ENCODE results near the gene GSG1L.

Gene GSG1L

GRCh38 chr16:27781195-27781524 lies 282.4 kb downstream of the GSG1L start:
- no peak overlapping the region for H3K27ac ChIP-seq
- no peaks in the 10 kb centered on the region for H3K27me3 ChIP-seq (ENCODE audit: insufficient read depth, low read depth)
- no peak overlapping the region for H3K9ac ChIP-seq
- H2AFZ ChIP-seq (ENCODE audit: low read depth), result no peak overlapping the region
- H3K4me2 ChIP-seq, result no peak overlapping the region
- no peaks in the 10 kb centered on the region for H3K4me1 ChIP-seq (ENCODE audit: low read depth, poor library complexity, severe bottlenecking)
- no peak overlapping the region for H3K4me3 ChIP-seq (IDR thresholded peaks at IDR 0.05; ENCODE audit: insufficient read depth, low read depth, low read length)
- H3K36me3 ChIP-seq (ENCODE audit: insufficient read depth), result no peaks in the 10 kb centered on the region
- no peaks in the 10 kb centered on the region for H3K79me2 ChIP-seq (ENCODE audit: insufficient read depth, low read depth)
- TF ChIP-seq CTCF (conservative IDR thresholded peaks at IDR 0.05; ENCODE audit: low read depth, low read length), result no peak
- no peaks in the 10 kb centered on the region for H4K20me1 ChIP-seq (ENCODE audit: insufficient read depth)

- no peaks in the 10 kb centered on the region for H4K20me1 ChIP-seq (ENCODE audit: insufficient read depth)
- H3K4me3 ChIP-seq (IDR thresholded peaks at IDR 0.05; ENCODE audit: insufficient read depth, low read depth, low read length), result no peak overlapping the region
- H3K9ac ChIP-seq, result no peak overlapping the region
- H2AFZ ChIP-seq (ENCODE audit: low read depth), result no peak overlapping the region
- H3K79me2 ChIP-seq (ENCODE audit: insufficient read depth, low read depth), result no peaks in the 10 kb centered on the region
- no peaks in the 10 kb centered on the region for H3K27me3 ChIP-seq (ENCODE audit: insufficient read depth, low read depth)
- no peaks in the 10 kb centered on the region for H3K4me1 ChIP-seq (ENCODE audit: low read depth, poor library complexity, severe bottlenecking)
- no peak overlapping the region for H3K4me2 ChIP-seq
- H3K36me3 ChIP-seq (ENCODE audit: insufficient read depth), result no peaks in the 10 kb centered on the region
- H3K27ac ChIP-seq, result no peak overlapping the region
- TF ChIP-seq CTCF (conservative IDR thresholded peaks at IDR 0.05; ENCODE audit: low read depth, low read length), result no peak
These were observed 282.9 kb downstream of the GSG1L start for GRCh38 chr16:27780468-27781194.

DNA sequence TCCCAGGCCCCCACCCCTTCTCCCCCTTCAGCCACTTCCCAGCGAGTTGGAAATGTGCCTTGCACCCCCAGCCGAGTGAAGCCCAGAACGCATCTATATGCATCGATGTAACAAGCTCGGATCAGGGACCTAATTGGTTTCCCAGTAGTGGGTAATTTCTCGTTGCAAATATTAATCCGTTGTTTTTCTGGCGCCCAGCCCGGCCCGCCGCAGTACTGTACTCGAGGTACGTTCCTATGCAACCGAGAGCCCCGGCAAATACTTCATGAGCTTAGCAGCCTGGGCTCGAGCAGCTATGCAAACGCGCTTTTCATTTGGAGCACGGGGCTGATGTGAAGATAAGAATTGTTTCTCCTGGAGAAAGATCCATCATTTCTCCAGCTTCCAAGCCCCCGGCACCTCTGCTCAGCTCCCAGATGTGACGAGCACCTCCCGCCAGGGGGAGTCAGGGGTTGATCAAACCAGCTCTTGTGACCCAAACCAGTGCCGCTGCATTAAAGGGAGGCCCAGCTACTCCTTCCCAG lies 283.8 kb downstream of the GSG1L start:
- H3K79me2 ChIP-seq (ENCODE audit: insufficient read depth, low read depth), result no peaks in the 10 kb centered on the region
- TF ChIP-seq CTCF (conservative IDR thresholded peaks at IDR 0.05; ENCODE audit: low read depth, low read length), result no peak
- H4K20me1 ChIP-seq (ENCODE audit: insufficient read depth), result no peaks in the 10 kb centered on the region
- H3K4me1 ChIP-seq (ENCODE audit: low read depth, poor library complexity, severe bottlenecking), result no peaks in the 10 kb centered on the region
- no peaks in the 10 kb centered on the region for H3K27me3 ChIP-seq (ENCODE audit: insufficient read depth, low read depth)
- no peak overlapping the region for H3K27ac ChIP-seq
- H3K36me3 ChIP-seq (ENCODE audit: insufficient read depth), result no peaks in the 10 kb centered on the region
- no peak overlapping the region for H3K9ac ChIP-seq
- no peak overlapping the region for H3K4me3 ChIP-seq (IDR thresholded peaks at IDR 0.05; ENCODE audit: insufficient read depth, low read depth, low read length)
- no peak overlapping the region for H3K4me2 ChIP-seq
- no peak overlapping the region for H2AFZ ChIP-seq (ENCODE audit: low read depth)

DNA sequence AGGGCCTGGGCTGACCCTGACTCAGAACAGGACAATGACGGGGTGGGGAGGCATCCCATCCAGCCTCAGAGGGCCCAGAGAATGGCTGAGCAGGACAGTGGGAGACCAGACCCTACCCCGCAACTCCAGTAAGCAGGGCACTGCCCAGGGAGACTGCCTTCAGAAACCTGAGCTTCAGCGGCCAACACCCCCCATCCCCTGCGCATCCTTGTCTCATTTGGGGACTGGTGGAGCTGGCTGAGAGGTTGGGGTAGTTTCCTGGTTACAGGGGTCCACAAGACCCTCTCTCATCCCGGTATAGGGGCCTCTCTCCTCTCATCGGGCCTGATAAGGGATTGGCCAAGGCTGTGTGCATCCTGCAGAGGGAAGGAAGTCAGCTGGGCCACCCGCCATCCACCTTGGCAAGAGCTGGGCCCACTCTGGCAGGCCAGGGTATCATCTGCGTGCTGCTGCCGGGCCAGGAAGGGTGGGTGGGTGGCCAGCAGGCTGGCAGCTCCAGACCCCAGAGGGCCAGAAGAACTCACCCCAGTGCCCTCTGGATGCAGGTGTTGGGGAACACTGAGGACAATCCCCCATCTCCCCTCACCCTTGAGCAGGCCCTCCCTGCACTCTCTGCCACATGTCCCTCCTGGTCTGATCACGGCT lies 284.5 kb downstream of the GSG1L start:
- no peak overlapping the region for H2AFZ ChIP-seq (ENCODE audit: low read depth)
- H3K36me3 ChIP-seq (ENCODE audit: insufficient read depth), result no peaks in the 10 kb centered on the region
- H3K27ac ChIP-seq, result no peak overlapping the region
- H3K4me3 ChIP-seq (IDR thresholded peaks at IDR 0.05; ENCODE audit: insufficient read depth, low read depth, low read length), result no peak overlapping the region
- no peaks in the 10 kb centered on the region for H3K79me2 ChIP-seq (ENCODE audit: insufficient read depth, low read depth)
- no peak overlapping the region for H3K4me2 ChIP-seq
- no peak for TF ChIP-seq CTCF (conservative IDR thresholded peaks at IDR 0.05; ENCODE audit: low read depth, low read length)
- H3K27me3 ChIP-seq (ENCODE audit: insufficient read depth, low read depth), result no peaks in the 10 kb centered on the region
- no peaks in the 10 kb centered on the region for H4K20me1 ChIP-seq (ENCODE audit: insufficient read depth)
- no peak overlapping the region for H3K9ac ChIP-seq
- H3K4me1 ChIP-seq (ENCODE audit: low read depth, poor library complexity, severe bottlenecking), result no peaks in the 10 kb centered on the region
